Activated CD4-positive, alpha-beta T cell treated with anti-CD3 and anti-CD28 coated beads for 48 hours (primary cell): ENCODE data around the gene XYLT1.

Source experiments
- DNase-seq: peaks from one replicate; pipeline ENCODE4 v3.0.0-alpha.2; 2020

Gene XYLT1

GRCh38 chr16:17392857-17393692 is 77.7 kb downstream of the XYLT1 start:
- no peak for DNase-seq

GRCh38 chr16:17392127-17392856 is 78.5 kb downstream of the XYLT1 start:
- no peak for DNase-seq

GRCh38 chr16:17391715-17392114 is 79.0 kb downstream of the XYLT1 start:
- DNase-seq, result no peak

- DNase-seq, result no peak
These were observed 81.4 kb downstream of the XYLT1 start for GRCh38 chr16:17389384-17389783.

- DNase-seq, result no peak
These were observed 83.5 kb downstream of the XYLT1 start for GRCh38 chr16:17387256-17387655.

- DNase-seq, result no peak
These were observed 84.5 kb downstream of the XYLT1 start for GRCh38 chr16:17386229-17386628.

- DNase-seq, result no peak
These were observed 86.3 kb downstream of the XYLT1 start for GRCh38 chr16:17384471-17384870.

GRCh38 chr16:17382949-17383863 is 87.6 kb downstream of the XYLT1 start:
- no peak for DNase-seq

GRCh38 chr16:17382514-17382913 is 88.2 kb downstream of the XYLT1 start:
- DNase-seq, result no peak

GRCh38 chr16:17381784-17382183 is 89.0 kb downstream of the XYLT1 start:
- DNase-seq, result no peak

GRCh38 chr16:17380613-17381012 is 90.1 kb downstream of the XYLT1 start:
- DNase-seq, result no peak

GRCh38 chr16:17379121-17379571 is 91.6 kb downstream of the XYLT1 start:
- DNase-seq, result no peak

GRCh38 chr16:17377360-17378324 is 93.1 kb downstream of the XYLT1 start:
- no peak for DNase-seq

GRCh38 chr16:17375461-17376304 is 95.1 kb downstream of the XYLT1 start:
- no peak for DNase-seq

GRCh38 chr16:17374668-17375255 is 96.0 kb downstream of the XYLT1 start:
- peak; percentile 36 for DNase-seq

GRCh38 chr16:17373533-17373932 is 97.2 kb downstream of the XYLT1 start:
- no peak for DNase-seq

- no peak for DNase-seq
These were observed 98.4 kb downstream of the XYLT1 start for GRCh38 chr16:17372386-17372785.

- no peak for DNase-seq
These were observed 99.5 kb downstream of the XYLT1 start for GRCh38 chr16:17371299-17371698.

GRCh38 chr16:17370731-17371285 is 100.0 kb downstream of the XYLT1 start:
- no peak for DNase-seq

GRCh38 chr16:17370223-17370707 is 100.5 kb downstream of the XYLT1 start:
- peak; percentile 32 for DNase-seq
